Fibroblast of pulmonary artery (primary cell): ENCODE measurements around the gene VAV2.

Experiments used
- DNase-seq: peaks from one replicate; pipeline ENCODE4 v3.0.0-alpha.2; 2010; ENCODE audit warnings: low read depth
- H3K4me3 ChIP-seq: replicated peaks from 2 replicates; pipeline ENCODE4 v1.5.1; 2011; ENCODE audit warnings: low read depth, mild to moderate bottlenecking, control low read depth, low read length, moderate library complexity
- TF ChIP-seq, protein P1 (sequence below): IDR thresholded peaks from 2 replicates; pipeline ENCODE4 v1.5.1; 2011; ENCODE audit warnings: mild to moderate bottlenecking, control low read depth, low read length, inconsistent platforms; ENCODE audit errors: missing control alignments

The VAV2 gene

DNA sequence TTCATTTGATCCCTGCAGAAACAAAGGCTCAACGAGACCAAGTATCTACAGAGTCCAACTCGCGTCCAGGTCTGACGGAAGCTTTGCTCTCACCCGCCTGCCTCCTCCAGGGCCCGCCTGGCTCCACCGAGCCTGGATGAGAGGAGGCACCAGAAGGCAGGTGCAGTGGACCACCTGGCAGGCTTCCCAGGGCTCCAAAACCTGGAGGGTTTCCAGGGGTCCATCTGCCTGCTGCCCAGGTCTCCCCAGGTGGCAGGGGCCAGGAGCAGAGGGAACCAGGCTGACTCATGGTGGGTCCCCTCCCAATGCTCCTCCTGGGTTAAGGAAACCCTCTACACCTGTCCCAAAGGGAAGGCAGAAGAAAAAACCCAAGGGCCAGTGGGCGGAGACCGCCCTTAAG, 59.5 kb downstream of the VAV2 start:
- TF ChIP-seq, protein P1, sequence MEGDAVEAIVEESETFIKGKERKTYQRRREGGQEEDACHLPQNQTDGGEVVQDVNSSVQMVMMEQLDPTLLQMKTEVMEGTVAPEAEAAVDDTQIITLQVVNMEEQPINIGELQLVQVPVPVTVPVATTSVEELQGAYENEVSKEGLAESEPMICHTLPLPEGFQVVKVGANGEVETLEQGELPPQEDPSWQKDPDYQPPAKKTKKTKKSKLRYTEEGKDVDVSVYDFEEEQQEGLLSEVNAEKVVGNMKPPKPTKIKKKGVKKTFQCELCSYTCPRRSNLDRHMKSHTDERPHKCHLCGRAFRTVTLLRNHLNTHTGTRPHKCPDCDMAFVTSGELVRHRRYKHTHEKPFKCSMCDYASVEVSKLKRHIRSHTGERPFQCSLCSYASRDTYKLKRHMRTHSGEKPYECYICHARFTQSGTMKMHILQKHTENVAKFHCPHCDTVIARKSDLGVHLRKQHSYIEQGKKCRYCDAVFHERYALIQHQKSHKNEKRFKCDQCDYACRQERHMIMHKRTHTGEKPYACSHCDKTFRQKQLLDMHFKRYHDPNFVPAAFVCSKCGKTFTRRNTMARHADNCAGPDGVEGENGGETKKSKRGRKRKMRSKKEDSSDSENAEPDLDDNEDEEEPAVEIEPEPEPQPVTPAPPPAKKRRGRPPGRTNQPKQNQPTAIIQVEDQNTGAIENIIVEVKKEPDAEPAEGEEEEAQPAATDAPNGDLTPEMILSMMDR = no peak
- H3K4me3 ChIP-seq = no peak overlapping the region
- DNase-seq = no peak

DNA sequence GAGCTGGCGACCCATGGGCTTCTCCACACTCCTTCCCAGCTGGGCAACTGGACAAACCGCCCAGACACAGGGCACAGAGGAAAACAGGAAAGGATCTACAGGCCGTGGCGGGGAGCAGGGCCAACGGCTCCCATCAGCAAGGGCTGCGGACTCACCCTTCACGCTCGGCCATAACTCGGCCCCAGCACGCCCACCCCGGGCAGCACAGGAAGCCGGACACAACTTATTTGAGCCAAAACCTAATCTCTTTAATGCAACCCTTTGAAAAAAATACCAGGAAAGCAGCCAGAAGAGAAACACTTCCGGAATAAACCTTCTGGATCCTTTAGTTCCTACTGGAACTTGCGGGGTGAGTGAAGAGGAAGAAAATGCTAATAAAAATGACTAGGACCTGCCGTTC, 59.9 kb downstream of the VAV2 start:
- TF ChIP-seq, protein P1 = no peak
- no peak overlapping the region for H3K4me3 ChIP-seq
- DNase-seq = peak; percentile 69

DNA sequence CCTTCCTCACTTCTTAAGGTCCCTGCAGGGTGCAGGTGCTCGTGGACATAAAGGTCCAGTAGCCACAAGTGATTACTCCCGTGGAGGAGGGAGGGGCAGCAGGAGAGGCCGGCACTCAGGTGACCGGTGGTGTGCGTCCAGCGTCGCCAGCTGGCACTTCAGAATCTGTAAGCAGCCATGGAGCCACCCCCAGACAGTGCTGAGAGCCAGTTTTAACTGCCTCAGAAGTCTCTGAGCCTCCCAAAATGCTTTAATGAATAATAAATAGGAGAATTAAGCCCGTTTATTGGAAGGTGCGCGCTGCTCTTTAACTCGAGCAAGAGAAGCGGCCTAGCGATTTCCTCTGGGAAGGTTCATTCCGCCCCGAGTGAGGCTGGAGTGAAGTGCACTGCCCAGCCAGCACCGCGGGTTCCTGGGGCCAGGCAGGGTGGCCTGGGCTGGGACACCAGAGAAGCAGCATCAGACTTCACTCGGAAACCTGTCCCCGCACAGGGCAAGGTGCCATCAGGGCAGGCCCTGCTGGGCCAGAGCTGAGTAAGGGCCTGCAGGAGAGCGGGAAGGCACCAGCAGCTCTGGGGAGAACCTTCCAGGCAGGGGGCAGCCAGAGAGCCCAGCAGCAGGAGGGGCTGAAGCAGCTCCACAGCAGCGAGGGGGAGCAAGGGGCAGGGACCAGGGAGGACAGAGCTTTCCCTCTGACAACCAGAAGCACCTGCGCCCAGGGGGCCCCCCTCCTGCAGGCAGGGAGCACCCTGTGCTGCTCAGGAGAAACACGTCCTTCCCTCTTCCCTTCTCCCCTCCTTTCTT, 61.2 kb downstream of the VAV2 start:
- no peak overlapping the region for H3K4me3 ChIP-seq
- no peak for DNase-seq
- TF ChIP-seq, protein P1 = no peak

DNA sequence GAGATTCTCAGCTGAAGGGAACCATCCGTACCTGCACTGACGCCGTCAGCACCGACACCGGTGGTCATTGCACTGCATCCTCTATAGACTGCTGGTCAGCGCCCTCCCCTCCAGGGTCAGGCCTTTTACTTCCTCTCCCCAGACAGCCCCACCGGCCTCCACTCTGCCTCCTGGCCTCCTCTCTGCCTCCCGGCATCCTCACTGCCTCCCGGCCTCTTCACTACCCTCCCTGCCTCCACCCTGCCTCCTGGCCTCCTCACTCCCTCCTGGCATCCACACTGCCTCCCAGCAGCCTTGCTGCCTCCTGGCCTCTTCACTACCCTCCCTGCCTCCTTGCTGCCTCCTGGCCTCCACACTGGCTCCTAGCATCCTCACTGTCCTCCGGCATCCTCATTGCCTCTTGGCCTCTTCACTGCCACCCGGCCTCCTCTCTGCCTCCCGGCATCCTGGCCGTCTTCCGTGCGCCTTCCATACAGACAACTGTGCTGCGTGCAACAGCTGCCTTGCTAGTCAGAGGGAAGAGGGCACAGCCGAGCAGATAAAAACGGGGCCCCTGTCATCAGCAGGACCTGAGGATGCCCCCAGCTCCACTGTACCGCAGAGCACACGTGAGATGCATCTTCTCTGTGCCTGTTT, 62.0 kb downstream of the VAV2 start:
- H3K4me3 ChIP-seq = no peak overlapping the region
- no peak for DNase-seq
- TF ChIP-seq, protein P1 = no peak

DNA sequence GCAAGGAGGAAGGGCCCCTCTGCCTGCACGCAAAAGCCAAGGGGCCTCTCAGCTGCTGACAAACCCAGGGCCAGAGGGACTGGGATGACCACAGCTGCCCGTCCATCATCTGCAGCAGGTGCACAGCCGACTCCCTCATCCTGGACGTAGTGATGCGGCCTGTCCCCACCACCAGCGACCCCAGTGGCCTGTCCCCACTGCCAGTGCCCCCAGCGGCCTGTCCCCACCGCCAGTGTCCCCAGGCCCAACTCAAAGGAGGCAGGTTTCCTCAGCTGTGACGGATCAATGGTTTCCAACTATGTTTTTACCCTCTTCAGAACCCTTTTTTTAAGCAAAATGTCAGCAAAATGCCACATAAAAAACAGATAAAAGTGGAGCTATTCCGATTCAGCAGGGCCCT, 62.5 kb downstream of the VAV2 start:
- no peak overlapping the region for H3K4me3 ChIP-seq
- TF ChIP-seq, protein P1 = no peak
- no peak for DNase-seq

DNA sequence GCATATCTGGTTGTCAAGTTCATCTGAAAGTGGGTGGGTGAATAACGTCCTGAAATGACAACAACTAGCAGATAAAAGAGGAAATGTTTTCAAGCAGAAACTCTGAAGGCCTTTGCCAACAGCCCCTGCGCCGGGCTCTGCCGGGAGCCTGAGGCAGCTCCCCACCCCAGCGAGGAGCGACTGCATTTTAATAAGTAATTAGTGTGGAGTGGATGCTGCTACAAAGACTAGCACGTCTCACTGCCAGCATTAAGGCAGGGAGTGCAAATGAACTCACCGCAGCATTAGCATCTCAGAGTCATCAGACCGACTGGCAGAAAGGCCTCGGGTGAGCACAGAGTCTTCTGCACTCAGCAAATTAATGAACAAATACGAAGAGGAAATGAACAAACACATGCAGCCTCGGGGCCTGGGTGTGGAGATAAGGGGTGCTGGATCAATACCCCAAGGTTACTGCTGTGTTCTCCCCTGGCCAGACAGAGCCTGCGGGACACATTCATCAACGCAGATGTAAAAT, 63.8 kb downstream of the VAV2 start:
- DNase-seq = no peak
- TF ChIP-seq, protein P1 = no peak

More for the DNA sequence above, 63.8 kb downstream of the VAV2 start:
- H3K4me3 ChIP-seq = no peak overlapping the region
